DOHH2 (cell line): ENCODE measurements around the gene MEIS3.

Experiments
- H3F3A ChIP-seq: fragments of 200-600 bp; sonication (generic), shearing (Covaris generic); 2 replicates; pipeline ENCODE4 v1.6.0; 2016; ENCODE audit warnings: antibody characterized with exemption, mild to moderate bottlenecking; ENCODE audit not compliant: control insufficient read depth, insufficient read depth
- H3K27ac ChIP-seq: fragments of 200-600 bp; sonication (generic); 2 replicates; pipeline ENCODE4 v1.5.1; 2014; ENCODE audit warnings: low read depth, mild to moderate bottlenecking, low read length, moderate library complexity
- H3K27me3 ChIP-seq: fragments of 200-600 bp; sonication (generic); 2 replicates; pipeline ENCODE4 v1.6.1; 2014; ENCODE audit warnings: mild to moderate bottlenecking, low read length, mixed read lengths; ENCODE audit not compliant: control insufficient read depth
- H3K36me3 ChIP-seq: fragments of 200-600 bp; sonication (generic); 2 replicates; pipeline ENCODE4 v1.6.1; 2014; ENCODE audit warnings: mild to moderate bottlenecking, low read length, moderate library complexity, mixed read lengths; ENCODE audit not compliant: control insufficient read depth
- H3K4me1 ChIP-seq: fragments of 200-600 bp; sonication (generic); 2 replicates; pipeline ENCODE4 v1.6.1; 2014; ENCODE audit warnings: mild to moderate bottlenecking, low read length, mixed read lengths; ENCODE audit not compliant: control insufficient read depth
- H3K4me2 ChIP-seq: fragments of 200-600 bp; sonication (generic); 2 replicates; pipeline ENCODE4 v1.6.0; 2014; ENCODE audit warnings: mild to moderate bottlenecking, low read length, moderate library complexity
- H3K4me3 ChIP-seq: fragments of 200-600 bp; sonication (generic); 2 replicates; pipeline ENCODE4 v1.5.1; 2014; ENCODE audit warnings: mild to moderate bottlenecking, low read length, mixed read lengths
- H3K79me2 ChIP-seq: fragments of 200-600 bp; sonication (generic); 2 replicates; pipeline ENCODE4 v1.6.1; 2014; ENCODE audit warnings: mild to moderate bottlenecking, low read length, mixed read lengths; ENCODE audit not compliant: control insufficient read depth
- H3K9me2 ChIP-seq: fragments of 200-600 bp; sonication (generic); replicated peaks from 2 replicates; pipeline ENCODE4 v1.6.1; 2014; ENCODE audit warnings: mild to moderate bottlenecking, low read length, mixed read lengths; ENCODE audit not compliant: control insufficient read depth
- H3K9me3 ChIP-seq: fragments of 200-600 bp; sonication (generic); 2 replicates; pipeline ENCODE4 v1.6.1; 2014; ENCODE audit warnings: antibody characterized with exemption, low read length, mixed read lengths; ENCODE audit not compliant: control insufficient read depth, insufficient read depth
- H4K20me1 ChIP-seq: fragments of 200-600 bp; sonication (generic); 2 replicates; pipeline ENCODE4 v1.6.0; 2014; ENCODE audit warnings: low read depth, mild to moderate bottlenecking, antibody characterized with exemption, low read length, moderate library complexity; ENCODE audit not compliant: control insufficient read depth, insufficient read depth
- CTCF ChIP-seq: fragments of 200-600 bp; sonication (generic); IDR thresholded peaks from one replicate; pipeline ENCODE4 v1.5.1; 2014; ENCODE audit warnings: antibody characterized with exemption, mild to moderate bottlenecking, low read depth, low read length; ENCODE audit not compliant: poor library complexity, severe bottlenecking
- EZH2phosphoT487 ChIP-seq: fragments of 200-600 bp; sonication (generic); IDR thresholded peaks from 2 replicates; pipeline ENCODE4 v1.6.1; 2017; ENCODE audit warnings: borderline replicate concordance, mild to moderate bottlenecking, antibody characterized with exemption, low read length, moderate library complexity, mixed read lengths

MEIS3 gene

DNA sequence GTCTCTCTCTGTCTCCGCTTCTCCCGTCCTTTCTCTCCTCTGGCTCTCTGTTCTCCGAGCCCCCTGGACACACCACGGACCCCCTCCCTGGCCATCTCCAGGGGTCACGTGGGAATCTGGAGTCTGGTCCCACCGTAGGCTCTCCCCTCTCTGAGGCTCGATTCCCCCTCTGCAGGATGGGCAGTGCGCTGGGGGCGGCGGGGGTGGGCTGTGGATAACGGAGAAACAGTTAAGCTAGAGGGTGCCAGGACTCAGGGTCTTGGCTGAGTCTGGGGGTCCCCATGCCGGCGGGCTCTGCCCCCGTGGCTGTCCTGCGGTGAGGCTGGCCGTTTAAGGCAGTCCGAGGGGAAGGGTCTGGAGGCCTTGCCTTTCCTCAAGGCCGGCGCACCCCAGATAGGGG is 462 bp upstream of the MEIS3 start:
- Histone ChIP-seq H3K4me2 (peak overlapping the region; percentile 65), H3K9me3 (no peaks in the 10 kb centered on the region), H3K36me3 (peaks cover 4% of the 10 kb centered on the region; the same call in 1 of the 2 replicates), H3K9me2 (no peaks in the 10 kb centered on the region), H4K20me1 (no peaks in the 10 kb centered on the region), H3K4me1 (peaks cover 53% of the 10 kb centered on the region), H3K27ac (no peak overlapping the region), H3K27me3 (peaks cover 54% of the 10 kb centered on the region), H3K79me2 (peaks cover 10% of the 10 kb centered on the region), H3F3A (peaks cover 3% of the 10 kb centered on the region; the same call in 1 of the 2 replicates), H3K4me3 (peak overlapping the region; percentile 72; the same call in 1 of the 2 replicates)
- no peak for TF ChIP-seq CTCF

GRCh38 chr19:47418692-47419029 is 666 bp downstream of the MEIS3 start:
- Histone ChIP-seq H3K36me3 (peaks cover 11% of the 10 kb centered on the region), H3K4me3 (peak overlapping the region; percentile 72), H3F3A (peaks cover 3% of the 10 kb centered on the region; the same call in 1 of the 2 replicates), H3K27ac (0 out of 2 replicates have a peak overlapping the region, but pooled peaks have one; percentile 1), H3K79me2 (peaks cover 10% of the 10 kb centered on the region), H3K27me3 (peaks cover 51% of the 10 kb centered on the region), H4K20me1 (no peaks in the 10 kb centered on the region), H3K4me2 (peak overlapping the region; percentile 65), H3K9me2 (no peaks in the 10 kb centered on the region), H3K9me3 (no peaks in the 10 kb centered on the region), H3K4me1 (peaks cover 53% of the 10 kb centered on the region)
- TF ChIP-seq EZH2phosphoT487 (no peak), CTCF (no peak)

- Histone ChIP-seq H3K79me2 (peaks cover 10% of the 10 kb centered on the region), H3F3A (no peaks in the 10 kb centered on the region; the same call in 1 of the 2 replicates), H3K9me2 (no peaks in the 10 kb centered on the region), H3K4me1 (peaks cover 46% of the 10 kb centered on the region), H3K4me3 (peak overlapping the region; percentile 72), H4K20me1 (no peaks in the 10 kb centered on the region), H3K9me3 (no peaks in the 10 kb centered on the region), H3K27ac (0 out of 2 replicates have a peak overlapping the region, but pooled peaks have one; percentile 1), H3K36me3 (peaks cover 11% of the 10 kb centered on the region), H3K4me2 (peak overlapping the region; percentile 65), H3K27me3 (peaks cover 44% of the 10 kb centered on the region)
- TF ChIP-seq CTCF (no peak), EZH2phosphoT487 (no peak)
Observed at GRCh38 chr19:47417746-47418691, 1.3 kb downstream of the MEIS3 start.
